Stomach (tissue), 9 donors: ENCODE results near the gene RFX2. TPM values are rescaled to one million over a fixed set of nuclear protein-coding genes. Genes with fewer than 3 reads are reported as not detected.

Source experiments
- DNase-seq, 2 donors: peaks; one replicate each; pipeline versions ENCODE4 v3.0.0 to v3.0.0-alpha.2; 2013 to 2019
- H3K27ac ChIP-seq, 5 donors: fragments of 200-600 bp in 4 of 5; sonication (generic) in 4 of 5; one replicate each; pipeline ENCODE4 v1.5.1; 2013 to 2019; ENCODE audit warnings: mild to moderate bottlenecking in 1 of 5, moderate library complexity in 1 of 5
- H3K27me3 ChIP-seq, 3 donors: fragments of 200-600 bp; sonication (generic); one replicate each; pipeline ENCODE4 v1.5.1; 2017 to 2019; ENCODE audit warnings: mixed run types in 1 of 3
- H3K36me3 ChIP-seq, 4 donors: fragments of 200-600 bp; sonication (generic); 1 replicate in 3 of 4; 2 replicates in 1 of 4; pipeline ENCODE4 v1.5.1; 2016 to 2019
- H3K4me1 ChIP-seq, 4 donors: fragments of 200-600 bp; sonication (generic); one replicate each; pipeline ENCODE4 v1.5.1; 2016 to 2019
- H3K4me3 ChIP-seq, 4 donors: fragments of 200-600 bp; sonication (generic) in 3 of 4; one replicate each; pipeline ENCODE4 v1.5.1; 2016 to 2019; ENCODE audit warnings: mild to moderate bottlenecking in 1 of 4
- H3K9me3 ChIP-seq, 4 donors: fragments of 200-600 bp; sonication (generic); one replicate each; pipeline ENCODE4 v1.5.1; 2016 to 2019
- EP300 ChIP-seq: sonication (generic); formaldehyde crosslinking; IDR thresholded peaks from one replicate; pipeline ENCODE4 v1.6.1; 2017; ENCODE audit warnings: antibody characterized with exemption
- POLR2A ChIP-seq, 4 donors: fragments of 450-650 bp; IDR thresholded peaks; one replicate each; pipeline ENCODE4 v1.6.1; 2016; ENCODE audit warnings: antibody characterized with exemption in 4 of 4, control low read depth in 2 of 4, mild to moderate bottlenecking in 1 of 4, moderate library complexity in 1 of 4
- POLR2AphosphoS5 ChIP-seq, 3 donors: sonication (generic); formaldehyde crosslinking; IDR thresholded peaks; one replicate each; pipeline ENCODE4 v1.6.1; 2016; ENCODE audit warnings: antibody characterized with exemption in 3 of 3
- WGBS, 5 donors: extraction: QIAGEN DNeasy Blood & Tissue Kit in 3 of 5; methylation state at CpG; one replicate each; pipeline versions ENCODE4 v1.1.5 to v1.1.7; 2013 to 2018; 5-methylcytosine and 5-hydroxymethylcytosine counted together
- intact Hi-C: fragments of 100-400 bp; cut with DNase I; formaldehyde crosslinking; loops from one replicate; pipeline ENCODE4 v1.15.1; 2023; ENCODE audit warnings: low total_unique reads
- polyA plus RNA-seq, 3 donors: library from polyadenylated mRNA; stranded (reverse); fragments of 200-250 nt; gene quantifications; one replicate each; pipeline ENCODE4 v1.2.3, GENCODE V29; 2013
- total RNA-seq, 5 donors: library from RNA; depleted of rRNA; stranded (reverse); fragments of >200 nt; gene quantifications; one replicate each; pipeline versions ENCODE4 v1.1.0 to v1.2.3, GENCODE V29; 2014 to 2016
- TF ChIP-seq, protein P1 (sequence below), 7 experiments: fragments of 450-650 bp in 4 of 7; fragments of 200-600 bp in 3 of 7; sonication (generic) in 3 of 7; IDR thresholded peaks; one replicate each; pipeline ENCODE4 v1.5.1; 2016 to 2019; ENCODE audit warnings: antibody characterized with exemption in 7 of 7, control low read depth in 2 of 7, mild to moderate bottlenecking in 1 of 7
- donor health status: healthy with polysubstance abuse.
- donor health status: Bipolar disorder and iron deficiency.
- donor health status: healthy.

RFX2 gene
- total and polyA plus RNA-seq, 8 donors, result 1.2 to 123 (median 8.0) TPM

DNA sequence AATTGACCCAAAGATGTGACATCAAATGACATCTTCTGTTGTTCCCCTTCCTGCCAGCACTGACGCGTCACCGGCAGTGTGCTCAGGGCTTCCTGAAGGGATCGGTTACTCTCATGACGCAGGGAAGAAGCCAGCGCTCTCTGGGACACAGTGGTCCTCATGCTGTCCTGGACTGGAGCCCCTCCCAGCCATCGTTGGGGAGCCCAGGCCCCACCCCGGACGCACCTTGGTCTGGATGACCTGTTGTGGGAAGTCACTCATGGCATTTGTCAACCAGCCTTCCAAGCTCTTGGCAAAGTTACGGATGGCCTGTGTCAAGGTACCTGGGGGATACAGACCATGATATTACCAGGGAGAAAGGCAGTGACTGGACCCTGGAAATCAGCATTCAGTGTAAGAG lies 106.3 kb downstream of the RFX2 start:
- intact Hi-C loops, result no loop called here
- 81 to 85% (median 83%) methylated on average over 9 to 10 of the region's 10 CpGs for WGBS, 5 donors
- no peak for DNase-seq
- H3K4me1 ChIP-seq, result no peaks in the 10 kb centered on the region
- H3K27me3 ChIP-seq, result no peaks in the 10 kb centered on the region
- no peak overlapping the region for H3K27ac ChIP-seq
- TF ChIP-seq, protein P1, sequence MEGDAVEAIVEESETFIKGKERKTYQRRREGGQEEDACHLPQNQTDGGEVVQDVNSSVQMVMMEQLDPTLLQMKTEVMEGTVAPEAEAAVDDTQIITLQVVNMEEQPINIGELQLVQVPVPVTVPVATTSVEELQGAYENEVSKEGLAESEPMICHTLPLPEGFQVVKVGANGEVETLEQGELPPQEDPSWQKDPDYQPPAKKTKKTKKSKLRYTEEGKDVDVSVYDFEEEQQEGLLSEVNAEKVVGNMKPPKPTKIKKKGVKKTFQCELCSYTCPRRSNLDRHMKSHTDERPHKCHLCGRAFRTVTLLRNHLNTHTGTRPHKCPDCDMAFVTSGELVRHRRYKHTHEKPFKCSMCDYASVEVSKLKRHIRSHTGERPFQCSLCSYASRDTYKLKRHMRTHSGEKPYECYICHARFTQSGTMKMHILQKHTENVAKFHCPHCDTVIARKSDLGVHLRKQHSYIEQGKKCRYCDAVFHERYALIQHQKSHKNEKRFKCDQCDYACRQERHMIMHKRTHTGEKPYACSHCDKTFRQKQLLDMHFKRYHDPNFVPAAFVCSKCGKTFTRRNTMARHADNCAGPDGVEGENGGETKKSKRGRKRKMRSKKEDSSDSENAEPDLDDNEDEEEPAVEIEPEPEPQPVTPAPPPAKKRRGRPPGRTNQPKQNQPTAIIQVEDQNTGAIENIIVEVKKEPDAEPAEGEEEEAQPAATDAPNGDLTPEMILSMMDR (IDR thresholded peaks at IDR 0.05), result no peak
- TF ChIP-seq EP300 (no peak), POLR2AphosphoS5 (IDR thresholded peaks at IDR 0.05) (no peak), POLR2A (IDR thresholded peaks at IDR 0.05) (no peak)
- H3K4me3 ChIP-seq, result no peak overlapping the region
- no peaks in the 10 kb centered on the region for H3K9me3 ChIP-seq
- peaks cover 3 to 93% (median 83%) of the 10 kb centered on the region in 4 donors for H3K36me3 ChIP-seq

- no peak overlapping the region for H3K4me3 ChIP-seq
- intact Hi-C loops, result no loop called here
- peaks cover 3 to 96% (median 85%) of the 10 kb centered on the region in 4 donors for H3K36me3 ChIP-seq
- H3K4me1 ChIP-seq, result no peaks in the 10 kb centered on the region
- no peaks in the 10 kb centered on the region for H3K9me3 ChIP-seq
- H3K27me3 ChIP-seq, result no peaks in the 10 kb centered on the region
- H3K27ac ChIP-seq, result no peak overlapping the region
- DNase-seq, result no peak
- TF ChIP-seq, protein P1 (IDR thresholded peaks at IDR 0.05), result no peak
- TF ChIP-seq POLR2AphosphoS5 (IDR thresholded peaks at IDR 0.05) (no peak), POLR2A (IDR thresholded peaks at IDR 0.05) (no peak), EP300 (no peak)
- 93 to 95% (median 94%) methylated on average over 26 of the region's 26 CpGs for WGBS, 5 donors
Measured at GRCh38 chr19:6002591-6002990, 107.7 kb downstream of the RFX2 start.

GRCh38 chr19:6000228-6000847 lies 110.0 kb downstream of the RFX2 start:
- intact Hi-C loops, result no loop called here
- Histone ChIP-seq H3K36me3 (peaks cover 0 to 96% (median 86%) of the 10 kb centered on the region in 4 donors), H3K4me1 (no peaks in the 10 kb centered on the region), H3K9me3 (no peaks in the 10 kb centered on the region), H3K27ac (no peak overlapping the region), H3K4me3 (no peak overlapping the region), H3K27me3 (no peaks in the 10 kb centered on the region)
- no peak for DNase-seq
- WGBS, 5 donors, result 81 to 91% (median 87%) methylated on average over 7 of the region's 7 CpGs
- TF ChIP-seq POLR2AphosphoS5 (IDR thresholded peaks at IDR 0.05) (no peak), EP300 (no peak)
- TF ChIP-seq, protein P1 (IDR thresholded peaks at IDR 0.05), result no peak

- WGBS, 5 donors, result 91 to 97% (median 95%) methylated on average over 6 of the region's 6 CpGs
- H3K36me3 ChIP-seq, result peaks cover 0 to 96% (median 86%) of the 10 kb centered on the region in 4 donors
- H3K9me3 ChIP-seq, result no peaks in the 10 kb centered on the region
- TF ChIP-seq POLR2AphosphoS5 (IDR thresholded peaks at IDR 0.05), result no peak
- TF ChIP-seq, protein P1 (IDR thresholded peaks at IDR 0.05), result no peak
- no peak for TF ChIP-seq POLR2A (IDR thresholded peaks at IDR 0.05)
- TF ChIP-seq EP300, result no peak
- no peak overlapping the region for H3K27ac ChIP-seq
- intact Hi-C loops, result no loop called here
- no peaks in the 10 kb centered on the region for H3K27me3 ChIP-seq
- H3K4me3 ChIP-seq, result no peak overlapping the region
- peaks cover 0 to under 1% (median under 1%) of the 10 kb centered on the region in 4 donors for H3K4me1 ChIP-seq
- no peak for DNase-seq
Measured at GRCh38 chr19:5999693-6000092, 110.6 kb downstream of the RFX2 start.
